ENCODE data around the gene ANKRD16.
"Not testable (repeated sequence)": the region's sequence is repeated elsewhere in the genome, so short reads cannot be mapped to it uniquely, and the experiment has no call there.

DNA sequence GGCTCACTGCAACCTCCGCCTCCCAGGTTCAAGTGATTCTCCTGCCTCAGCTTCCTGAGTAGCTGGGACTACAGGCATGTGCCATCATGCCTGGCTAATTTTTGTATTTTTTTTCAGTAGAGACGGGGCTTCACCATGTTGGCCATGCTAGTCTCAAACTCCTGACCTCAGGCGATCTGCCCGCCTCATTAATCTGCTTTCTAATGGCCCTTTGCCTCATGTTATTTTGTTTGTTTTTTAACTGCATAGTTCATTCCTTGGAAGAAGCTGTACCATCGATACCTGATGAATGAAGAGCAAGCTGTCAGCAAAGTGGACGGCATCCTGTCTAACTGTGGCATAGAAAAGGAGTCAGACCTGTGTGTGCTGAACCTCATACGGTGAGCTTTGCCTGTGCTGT is 19.0 kb upstream of the ANKRD16 start:
- TF ChIP-seq, protein P1, sequence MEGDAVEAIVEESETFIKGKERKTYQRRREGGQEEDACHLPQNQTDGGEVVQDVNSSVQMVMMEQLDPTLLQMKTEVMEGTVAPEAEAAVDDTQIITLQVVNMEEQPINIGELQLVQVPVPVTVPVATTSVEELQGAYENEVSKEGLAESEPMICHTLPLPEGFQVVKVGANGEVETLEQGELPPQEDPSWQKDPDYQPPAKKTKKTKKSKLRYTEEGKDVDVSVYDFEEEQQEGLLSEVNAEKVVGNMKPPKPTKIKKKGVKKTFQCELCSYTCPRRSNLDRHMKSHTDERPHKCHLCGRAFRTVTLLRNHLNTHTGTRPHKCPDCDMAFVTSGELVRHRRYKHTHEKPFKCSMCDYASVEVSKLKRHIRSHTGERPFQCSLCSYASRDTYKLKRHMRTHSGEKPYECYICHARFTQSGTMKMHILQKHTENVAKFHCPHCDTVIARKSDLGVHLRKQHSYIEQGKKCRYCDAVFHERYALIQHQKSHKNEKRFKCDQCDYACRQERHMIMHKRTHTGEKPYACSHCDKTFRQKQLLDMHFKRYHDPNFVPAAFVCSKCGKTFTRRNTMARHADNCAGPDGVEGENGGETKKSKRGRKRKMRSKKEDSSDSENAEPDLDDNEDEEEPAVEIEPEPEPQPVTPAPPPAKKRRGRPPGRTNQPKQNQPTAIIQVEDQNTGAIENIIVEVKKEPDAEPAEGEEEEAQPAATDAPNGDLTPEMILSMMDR (IDR thresholded peaks at IDR 0.05) = not testable (repeated sequence)
- not testable (repeated sequence) for TF ChIP-seq EP300 (IDR thresholded peaks at IDR 0.05)
